IMR-90 (cell line): Measurements from ENCODE around the gene SNX21. TPM values are rescaled to one million over a fixed set of nuclear protein-coding genes. Genes with fewer than 3 reads are reported as not detected.
A peak's percentile ranks its signal among the peaks of the same experiment; 100 is the strongest.

Source experiments
- ATAC-seq: fragments of 200-7000 bp; cut with Tn5 transposase; 2 replicates; pipeline ENCODE4 v1.9.1; 2020; ENCODE audit warnings: low read depth, mild to moderate bottlenecking, moderate library complexity
- BruUV-seq: library from RNA; stranded (reverse); fragments of 400-500 nt; replicated peaks from 2 replicates; lab custom pipeline; 2021; lab: Mats Ljungman, UMichigan
- CTCF ChIA-PET: fragments of 300-600 bp; formaldehyde crosslinking; extraction: SDS; loops from one replicate; lab custom pipeline; 2021; ENCODE audit warnings: antibody characterized with exemption; lab: Yijun Ruan, JAX
- POLR2A ChIA-PET: fragments of 300-600 bp; sonication (Branson Sonifier 250); formaldehyde crosslinking; loops from one replicate; lab custom pipeline; 2022; ENCODE audit warnings: antibody characterized with exemption; ENCODE audit not compliant: unreplicated experiment; lab: Charles Lee
- DNase-seq: peaks from one replicate; pipeline ENCODE4 v3.0.0; 2013
- H2AFZ ChIP-seq: replicated peaks from 2 replicates; pipeline ENCODE3; 2013; ENCODE audit warnings: low read length, mild to moderate bottlenecking; ENCODE audit not compliant: poor library complexity
- H2AK5ac ChIP-seq: 2 replicates; pipeline ENCODE4 v1.6.1; 2013; ENCODE audit warnings: low read depth, low read length, inconsistent platforms
- H2AK9ac ChIP-seq: replicated peaks from 2 replicates; pipeline ENCODE3; 2013; ENCODE audit warnings: mild to moderate bottlenecking, low read depth, low read length, moderate library complexity; ENCODE audit not compliant: poor library complexity
- H2BK120ac ChIP-seq: 2 replicates; pipeline ENCODE4 v1.6.1; 2013; ENCODE audit warnings: low read depth, low read length, inconsistent platforms
- H2BK15ac ChIP-seq: 3 replicates; pipeline ENCODE4 v1.6.1; 2013; ENCODE audit warnings: low read depth, low read length, inconsistent platforms
- H2BK20ac ChIP-seq: 2 replicates; pipeline ENCODE4 v1.6.1; 2013; ENCODE audit warnings: low read depth, mild to moderate bottlenecking, inconsistent platforms, low read length, moderate library complexity
- H2BK5ac ChIP-seq: 2 replicates; pipeline ENCODE4 v1.6.1; 2013; ENCODE audit warnings: mild to moderate bottlenecking, low read depth, low read length, inconsistent platforms; ENCODE audit not compliant: poor library complexity, severe bottlenecking
- H3K14ac ChIP-seq: replicated peaks from 2 replicates; pipeline ENCODE4 v1.6.1; 2013; ENCODE audit warnings: low read depth, low read length, inconsistent platforms
- H3K18ac ChIP-seq: 2 replicates; pipeline ENCODE4 v1.6.1; 2013; ENCODE audit warnings: low read depth, low read length, control low read depth
- H3K23ac ChIP-seq: 2 replicates; pipeline ENCODE4 v1.6.1; 2013; ENCODE audit warnings: low read depth, low read length, inconsistent platforms
- H3K27ac ChIP-seq: 2 replicates; pipeline ENCODE4 v1.5.1; 2013; ENCODE audit warnings: mild to moderate bottlenecking, control low read depth, low read length; ENCODE audit not compliant: insufficient read depth
- H3K27me3 ChIP-seq: 2 replicates; pipeline ENCODE4 v1.6.1; 2013; ENCODE audit warnings: low read length; ENCODE audit not compliant: control insufficient read depth, insufficient read depth
- H3K36me3 ChIP-seq: 2 replicates; pipeline ENCODE4 v1.6.1; 2013; ENCODE audit warnings: low read length, mixed read lengths; ENCODE audit not compliant: control insufficient read depth, insufficient read depth
- H3K4ac ChIP-seq: 2 replicates; pipeline ENCODE4 v1.6.1; 2013; ENCODE audit warnings: low read depth, low read length, inconsistent platforms
- H3K4me1 ChIP-seq: 2 replicates; pipeline ENCODE4 v1.6.1; 2013; ENCODE audit warnings: low read length, mixed read lengths; ENCODE audit not compliant: control insufficient read depth, insufficient read depth
- H3K4me2 ChIP-seq: 2 replicates; pipeline ENCODE4 v1.6.1; 2013; ENCODE audit warnings: low read depth, mild to moderate bottlenecking, control low read depth, low read length, moderate library complexity
- H3K4me3 ChIP-seq: 2 replicates; pipeline ENCODE4 v1.5.1; 2013; ENCODE audit warnings: low read depth, mild to moderate bottlenecking, control low read depth, low read length, moderate library complexity; ENCODE audit not compliant: insufficient read depth
- H3K56ac ChIP-seq: 2 replicates; pipeline ENCODE4 v1.6.1; 2013; ENCODE audit warnings: low read length, inconsistent platforms; ENCODE audit not compliant: insufficient read depth; ENCODE audit errors: extremely low read depth
- H3K79me1 ChIP-seq, 2 experiments: 2 replicates each; pipeline ENCODE4 v1.6.1; 2013; ENCODE audit warnings: low read length in 2 of 2, inconsistent platforms in 1 of 2, low read depth in 1 of 2
- H3K9ac ChIP-seq: 2 replicates; pipeline ENCODE4 v1.6.1; 2013; ENCODE audit warnings: low read depth, low read length, control low read depth
- H3K9me1 ChIP-seq: 2 replicates; pipeline ENCODE4 v1.6.1; 2013; ENCODE audit warnings: low read length, inconsistent platforms; ENCODE audit not compliant: insufficient read depth
- H3K9me3 ChIP-seq: 2 replicates; pipeline ENCODE4 v1.6.1; 2013; ENCODE audit warnings: low read length; ENCODE audit not compliant: control insufficient read depth, insufficient read depth
- H4K20me1 ChIP-seq: 2 replicates; pipeline ENCODE4 v1.6.1; 2013; ENCODE audit warnings: low read length, inconsistent platforms; ENCODE audit not compliant: insufficient read depth
- H4K5ac ChIP-seq: 2 replicates; pipeline ENCODE4 v1.6.1; 2013; ENCODE audit warnings: mild to moderate bottlenecking, low read depth, low read length, control low read depth
- H4K8ac ChIP-seq, 2 experiments: 2 replicates each; pipeline ENCODE4 v1.6.1; 2013; ENCODE audit warnings: low read depth in 2 of 2, low read length in 2 of 2, control low read depth in 1 of 2, inconsistent platforms in 1 of 2
- H4K91ac ChIP-seq: 2 replicates; pipeline ENCODE4 v1.6.1; 2013; ENCODE audit warnings: low read depth, low read length, inconsistent platforms; ENCODE audit not compliant: insufficient read depth
- CEBPB ChIP-seq: IDR thresholded peaks from 2 replicates; pipeline ENCODE4 v1.6.1; 2012; ENCODE audit warnings: low read depth, low read length, improper control_type of control experiment
- USF2 ChIP-seq: fragments of 150-350 bp; IDR thresholded peaks from 2 replicates; pipeline ENCODE4 v1.6.1; 2017; ENCODE audit warnings: mild to moderate bottlenecking, antibody characterized with exemption, low read length, low read depth
- WGBS, 2 experiments: methylation state at CpG; one replicate each; pipeline versions ENCODE4 v1.1.5 to v1.1.7; 2013; ENCODE audit warnings: missing lambda C conversion rate in 2 of 2; ENCODE audit not compliant: insufficient read length in 1 of 2; ENCODE audit errors: extremely low coverage in 2 of 2; 5-methylcytosine and 5-hydroxymethylcytosine counted together
- dilution Hi-C: fragments of 300-500 bp; cut with HindIII; formaldehyde crosslinking; loops from one replicate; pipeline ENCODE4 v1.14.3; 2018; ENCODE audit warnings: low sequenced_read_pairs; ENCODE audit not compliant: unreplicated experiment
- in situ Hi-C: fragments of 300-500 bp; cut with MboI; formaldehyde crosslinking; loops from 3 replicates; pipeline ENCODE4 v1.14.3; 2019; ENCODE audit warnings: low sequenced_read_pairs, inconsistent platforms, mixed read lengths
- intact Hi-C: fragments of 100-400 bp; cut with micrococcal nuclease; formaldehyde crosslinking; loops from 2 replicates; pipeline ENCODE4 v1.10.0; 2022
- polyA plus RNA-seq, 3 experiments: library from polyadenylated mRNA; depleted of rRNA; stranded (reverse); fragments of >200 nt; gene quantifications; 2 replicates each; pipeline ENCODE4 v1.2.3, GENCODE V29; 2012; ENCODE audit warnings: low replicate concordance in 1 of 3
- total RNA-seq: library from RNA; depleted of rRNA; stranded (reverse); fragments of >200 nt; gene quantifications from 2 replicates; pipeline ENCODE4 v1.2.3, GENCODE V29; 2012

SNX21 gene
- total and polyA plus RNA-seq, 2 of the 4 experiments (the other 2 are of a cell fraction), result 11.1 to 17.9 TPM

GRCh38 chr20:45827030-45827652 lies 6.5 kb upstream of the SNX21 start, which contains the start of gene TNNC2:
TNNC2 (minus strand) TSS chr20:45827312; CDS start chr20:45827248, 64 bp downstream.
- Histone ChIP-seq H2AK9ac (peak within 1 kb of the TSS; percentile 50), H3K27me3 (peaks cover 2% of the 10 kb centered on the region; the same call in 1 of the 2 replicates), H3K4me3 (no peak within 1 kb of the TSS), H2BK15ac (no peak within 1 kb of the TSS; the same call in 2 of the 3 replicates), H4K20me1 (no peaks in the 10 kb centered on the region), H4K91ac (no peak within 1 kb of the TSS), H3K14ac (peak within 1 kb of the TSS; percentile 69; the same call in 1 of the 2 replicates), H3K4me1 (peaks cover 18% of the 10 kb centered on the region), H4K5ac (peak within 1 kb of the TSS; percentile 65), H4K8ac (peak within 1 kb of the TSS; percentile 9 to 76; a peak in 2 of 4 replicates), H2AFZ (peak within 1 kb of the TSS; percentile 79), H3K56ac (no peak within 1 kb of the TSS), H3K23ac (no peak within 1 kb of the TSS), H3K9me3 (no peaks in the 10 kb centered on the region), H3K4ac (peak within 1 kb of the TSS; percentile 22; the same call in 1 of the 2 replicates), H3K9ac (0 out of 2 replicates have a peak within 1 kb of the TSS, but pooled peaks have one; percentile 2), H3K36me3 (no peaks in the 10 kb centered on the region), H3K27ac (peak within 1 kb of the TSS; percentile 2; the same call in 1 of the 2 replicates), H2AK5ac (no peak within 1 kb of the TSS), H2BK120ac (peak within 1 kb of the TSS; percentile 64), H3K9me1 (no peaks in the 10 kb centered on the region), H2BK5ac (no peak within 1 kb of the TSS), H3K18ac (peak within 1 kb of the TSS; percentile 63; the same call in 1 of the 2 replicates), H2BK20ac (peak within 1 kb of the TSS; percentile 36; the same call in 1 of the 2 replicates), H3K79me1 (no peaks in the 10 kb centered on the region), H3K4me2 (no peak within 1 kb of the TSS)
- no TSS peak for BruUV-seq
- WGBS, 2 experiments, result 81% methylated on average over 4 of the region's 8 CpGs; no CpG with 5 or more reads in 1 of the 2 experiments
- dilution Hi-C loops, result no loop called here
- TF ChIP-seq CEBPB, result no peak
- TF ChIP-seq USF2, result no peak
- intact Hi-C loops, result no loop called here
- ChIA-PET CTCF (interaction anchor here (0.5 to 1.2 kb wide), 2 partner anchors 25 to 806 kb away, joined by 3 read pairs; no protein-coding TSS in a partner anchor), POLR2A (no interaction called here)
- DNase-seq (no peak), ATAC-seq (no peak)
- in situ Hi-C loops, result no loop called here
